Lower lobe of right lung (tissue), 2 donors: ENCODE results near the gene ADGRB2. TPM values are rescaled to one million over a fixed set of nuclear protein-coding genes. Genes with fewer than 3 reads are reported as not detected.

ENCODE experiments used
- ATAC-seq, 2 donors: fragments of 200-7000 bp; cut with Tn5 transposase; one replicate each; pipeline ENCODE4 v1.9.1; 2020 to 2022; ENCODE audit warnings: mild to moderate bottlenecking in 2 of 2, moderate library complexity in 2 of 2
- DNase-seq: peaks from one replicate; pipeline ENCODE4 v3.0.0-alpha.2; 2020
- H3K27ac ChIP-seq: fragments of 200-600 bp; one replicate; pipeline ENCODE4 v1.8.0; 2022
- H3K27me3 ChIP-seq: fragments of 200-600 bp; one replicate; pipeline ENCODE4 v1.8.0; 2022; ENCODE audit warnings: low read depth
- H3K36me3 ChIP-seq: fragments of 200-600 bp; one replicate; pipeline ENCODE4 v1.8.0; 2022; ENCODE audit warnings: mild to moderate bottlenecking
- H3K4me1 ChIP-seq: fragments of 200-600 bp; one replicate; pipeline ENCODE4 v1.8.0; 2022
- H3K4me3 ChIP-seq: fragments of 200-600 bp; one replicate; pipeline ENCODE4 v1.8.0; 2022; ENCODE audit warnings: mild to moderate bottlenecking
- H3K9me3 ChIP-seq: fragments of 200-600 bp; one replicate; pipeline ENCODE4 v1.8.0; 2022
- intact Hi-C: fragments of 100-400 bp; cut with DNase I; formaldehyde crosslinking; loops from one replicate; pipeline ENCODE4 v1.11.0; 2022
- total RNA-seq: library from RNA; stranded (reverse); fragmentation: NEBNext Ultra II Directional; extraction: Animal tissue kit (Norgen Biotek cat#: 25700); gene quantifications from one replicate; pipeline ENCODE4 v1.2.1, GENCODE V29; 2021
- TF ChIP-seq, protein P1 (sequence below): fragments of 200-600 bp; IDR thresholded peaks from one replicate; pipeline ENCODE4 v1.8.0; 2022; ENCODE audit warnings: antibody characterized with exemption, mild to moderate bottlenecking
- donor health status: DM: no; HTN: yes; CAD: no; lungs with severe emphysema.

The ADGRB2 gene
- total RNA-seq, 1 donor from 2014 or later: 1.1 TPM

DNA sequence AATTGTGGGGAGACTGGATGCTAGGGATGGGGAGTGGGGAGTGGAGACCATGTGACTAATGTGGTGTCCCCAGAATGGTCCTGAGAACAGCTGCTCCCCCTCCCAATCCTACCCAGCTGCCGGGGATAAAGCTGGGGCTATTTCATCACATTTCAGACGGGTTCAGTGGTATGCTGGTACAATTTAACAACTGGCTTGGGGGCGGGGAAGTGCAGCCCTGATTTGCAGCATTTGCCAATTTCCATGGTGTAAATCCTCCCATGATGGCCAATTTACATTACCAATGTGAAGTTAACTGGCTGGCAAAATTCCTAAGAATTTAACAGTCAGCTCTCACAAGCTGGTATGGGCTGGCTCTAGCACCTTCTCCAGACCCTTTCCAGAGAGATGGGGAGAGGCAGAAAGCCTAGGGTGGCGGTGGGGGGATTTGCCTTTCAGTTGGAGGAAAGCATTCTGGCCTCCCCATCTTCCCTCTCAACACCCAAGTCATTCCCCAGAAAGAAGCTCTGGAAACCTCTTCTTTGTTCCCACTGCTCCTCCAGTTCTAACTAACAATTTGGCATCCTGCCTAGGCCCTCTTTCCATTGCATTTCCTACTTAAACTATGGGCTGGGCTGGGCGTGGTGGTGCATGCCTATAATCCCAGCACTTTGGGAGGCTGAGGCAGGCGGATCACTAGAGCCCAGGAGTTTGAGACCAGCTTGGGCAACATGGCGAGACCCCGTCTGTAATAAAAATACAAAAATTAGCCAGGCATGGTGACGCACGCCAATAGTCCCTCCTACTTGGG is 11.3 kb upstream of the ADGRB2 start:
- peaks cover 14% of the 10 kb centered on the region for H3K4me1 ChIP-seq
- TF ChIP-seq, protein P1, sequence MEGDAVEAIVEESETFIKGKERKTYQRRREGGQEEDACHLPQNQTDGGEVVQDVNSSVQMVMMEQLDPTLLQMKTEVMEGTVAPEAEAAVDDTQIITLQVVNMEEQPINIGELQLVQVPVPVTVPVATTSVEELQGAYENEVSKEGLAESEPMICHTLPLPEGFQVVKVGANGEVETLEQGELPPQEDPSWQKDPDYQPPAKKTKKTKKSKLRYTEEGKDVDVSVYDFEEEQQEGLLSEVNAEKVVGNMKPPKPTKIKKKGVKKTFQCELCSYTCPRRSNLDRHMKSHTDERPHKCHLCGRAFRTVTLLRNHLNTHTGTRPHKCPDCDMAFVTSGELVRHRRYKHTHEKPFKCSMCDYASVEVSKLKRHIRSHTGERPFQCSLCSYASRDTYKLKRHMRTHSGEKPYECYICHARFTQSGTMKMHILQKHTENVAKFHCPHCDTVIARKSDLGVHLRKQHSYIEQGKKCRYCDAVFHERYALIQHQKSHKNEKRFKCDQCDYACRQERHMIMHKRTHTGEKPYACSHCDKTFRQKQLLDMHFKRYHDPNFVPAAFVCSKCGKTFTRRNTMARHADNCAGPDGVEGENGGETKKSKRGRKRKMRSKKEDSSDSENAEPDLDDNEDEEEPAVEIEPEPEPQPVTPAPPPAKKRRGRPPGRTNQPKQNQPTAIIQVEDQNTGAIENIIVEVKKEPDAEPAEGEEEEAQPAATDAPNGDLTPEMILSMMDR: no peak
- no peaks in the 10 kb centered on the region for H3K36me3 ChIP-seq
- no peak overlapping the region for H3K4me3 ChIP-seq
- no peak overlapping the region for H3K27ac ChIP-seq
- ATAC-seq (no peak), DNase-seq (no peak)
- peaks cover 66% of the 10 kb centered on the region for H3K27me3 ChIP-seq
- H3K9me3 ChIP-seq: no peaks in the 10 kb centered on the region
- intact Hi-C loops: no loop called here

DNA sequence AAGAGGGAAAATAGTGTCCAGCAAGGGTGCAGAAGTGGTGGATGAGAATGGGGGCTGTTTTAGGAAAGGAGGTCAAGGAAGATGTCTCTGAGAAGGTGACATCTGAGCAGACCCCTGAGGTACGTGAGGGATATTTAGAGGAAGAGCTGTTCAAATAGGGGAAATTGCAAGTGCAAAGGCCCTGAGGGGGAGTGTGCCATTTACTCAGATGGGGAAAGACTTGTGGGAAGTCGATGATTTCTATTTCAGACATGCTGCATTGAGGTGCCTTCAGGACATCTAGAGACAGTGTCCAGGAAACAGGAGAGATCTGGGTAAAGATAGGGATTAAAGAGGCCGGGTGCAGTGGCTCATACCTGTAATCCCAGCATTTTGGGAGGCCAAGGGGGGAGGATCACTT is 10.4 kb upstream of the ADGRB2 start:
- TF ChIP-seq, protein P1: no peak
- DNase-seq (no peak), ATAC-seq (no peak)
- peaks cover 14% of the 10 kb centered on the region for H3K4me1 ChIP-seq
- H3K27me3 ChIP-seq: peaks cover 73% of the 10 kb centered on the region
- no peak overlapping the region for H3K27ac ChIP-seq
- H3K4me3 ChIP-seq: no peak overlapping the region
- H3K9me3 ChIP-seq: no peaks in the 10 kb centered on the region
- H3K36me3 ChIP-seq: no peaks in the 10 kb centered on the region
- intact Hi-C loops: no loop called here

DNA sequence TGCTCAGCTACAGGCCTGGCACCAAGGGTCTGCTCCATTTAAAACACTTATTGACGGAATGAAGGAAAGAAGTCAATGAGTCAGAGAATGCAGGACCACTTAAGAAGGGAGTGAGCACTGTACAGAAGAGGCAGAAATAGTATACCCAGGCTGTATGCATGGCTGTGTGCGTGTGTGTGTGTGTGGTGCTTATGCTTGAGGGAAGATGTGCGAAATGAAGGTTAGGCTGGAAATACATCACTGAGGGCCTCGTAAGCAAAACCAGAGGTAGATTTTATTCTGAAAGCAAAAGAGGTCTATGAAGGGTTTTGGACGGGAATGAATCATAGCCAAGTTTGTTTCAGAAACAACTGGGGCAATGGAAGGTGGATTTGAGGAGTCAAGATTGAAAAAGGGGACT is 9.7 kb upstream of the ADGRB2 start:
- peaks cover 73% of the 10 kb centered on the region for H3K27me3 ChIP-seq
- intact Hi-C loops: no loop called here
- ATAC-seq: no peak
- H3K4me3 ChIP-seq: no peak overlapping the region
- no peaks in the 10 kb centered on the region for H3K36me3 ChIP-seq
- H3K4me1 ChIP-seq: peaks cover 14% of the 10 kb centered on the region
- DNase-seq: no peak
- H3K27ac ChIP-seq: no peak overlapping the region
- no peaks in the 10 kb centered on the region for H3K9me3 ChIP-seq
- TF ChIP-seq, protein P1: no peak

DNA sequence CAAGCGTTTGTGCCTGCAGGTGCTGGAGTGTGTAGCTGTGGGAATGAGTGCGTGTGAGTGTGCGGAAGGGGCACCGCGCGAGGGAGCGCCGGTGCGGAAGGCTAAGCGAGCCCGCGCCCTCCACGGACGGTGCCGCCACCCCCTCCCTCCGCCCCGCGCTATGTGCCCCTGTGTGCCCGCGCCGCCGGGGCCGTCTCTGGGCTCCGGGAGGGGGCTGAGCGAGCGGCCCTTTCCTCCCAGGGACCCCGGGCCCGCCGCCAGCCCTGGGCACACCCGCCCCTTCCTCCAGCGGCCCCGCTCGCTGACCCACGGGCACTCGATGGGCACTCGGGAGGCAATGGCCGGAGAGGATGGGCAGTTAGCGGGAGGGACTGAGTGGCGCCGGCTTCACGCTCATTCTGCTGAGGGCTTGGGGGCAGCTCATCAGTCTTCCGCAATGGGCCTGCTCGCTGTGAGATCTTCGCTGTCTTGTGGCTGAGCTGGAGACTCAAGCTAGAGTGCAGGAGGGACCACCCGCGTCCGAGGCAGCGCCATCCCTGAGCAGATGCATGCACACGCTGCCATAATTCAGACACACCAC is 8.6 kb upstream of the ADGRB2 start:
- H3K36me3 ChIP-seq: no peaks in the 10 kb centered on the region
- no peak overlapping the region for H3K27ac ChIP-seq
- TF ChIP-seq, protein P1: no peak
- H3K4me3 ChIP-seq: peak overlapping the region; percentile 36
- peaks cover 14% of the 10 kb centered on the region for H3K4me1 ChIP-seq
- DNase-seq (no peak), ATAC-seq (peak; percentile 10 to 28)
- no peaks in the 10 kb centered on the region for H3K9me3 ChIP-seq
- intact Hi-C loops: no loop called here
- H3K27me3 ChIP-seq: peaks cover 68% of the 10 kb centered on the region

DNA sequence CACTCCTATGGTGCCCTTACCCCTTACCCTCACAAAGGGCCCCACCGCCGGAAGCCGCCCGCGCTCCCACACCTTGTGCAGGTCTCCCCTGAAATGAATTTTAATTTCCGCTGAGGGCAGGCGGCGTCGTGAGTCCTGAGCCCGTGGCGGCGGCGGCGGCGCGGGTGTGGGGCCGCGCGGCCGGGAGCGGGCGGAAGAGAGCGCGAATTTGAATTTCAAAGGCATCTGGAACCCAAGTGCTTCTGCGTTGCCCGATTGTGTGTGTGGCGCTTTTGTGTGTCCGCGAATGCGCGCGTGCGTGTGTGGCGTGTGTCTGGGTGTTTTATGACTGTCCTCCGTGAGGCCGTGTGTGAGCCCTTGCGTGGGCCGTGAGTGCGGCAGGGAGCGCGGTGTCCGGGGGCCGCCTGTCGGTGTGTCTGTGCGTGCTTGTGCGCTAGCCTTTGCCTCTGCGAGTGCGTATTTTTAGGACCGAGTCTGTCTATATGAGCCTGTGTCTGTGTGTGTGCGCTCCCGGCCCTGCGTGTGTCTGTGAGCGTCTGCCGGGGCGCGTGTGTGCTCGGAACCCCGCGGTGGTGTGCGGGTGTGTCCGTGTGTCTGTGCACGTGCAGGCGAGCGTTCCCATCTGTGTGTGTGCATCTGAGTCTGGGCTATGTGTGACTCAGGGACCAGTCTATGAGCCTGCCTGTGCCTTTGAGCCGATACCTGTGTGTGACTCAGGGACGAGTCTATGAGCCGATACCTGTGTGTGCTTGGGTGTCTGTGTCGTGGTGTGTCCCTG is 7.9 kb upstream of the ADGRB2 start:
- intact Hi-C loops: no loop called here
- no peak for DNase-seq

More for the DNA sequence above, 7.9 kb upstream of the ADGRB2 start:
- Histone ChIP-seq H3K27me3 (peaks cover 68% of the 10 kb centered on the region), H3K4me3 (peak overlapping the region; percentile 36), H3K27ac (no peak overlapping the region), H3K9me3 (no peaks in the 10 kb centered on the region), H3K36me3 (no peaks in the 10 kb centered on the region), H3K4me1 (peaks cover 14% of the 10 kb centered on the region)
- TF ChIP-seq, protein P1: no peak
- peak; percentile 24 to 41 for ATAC-seq
